ENCODE results near the gene OR11A1.

The OR11A1 gene, protein sequence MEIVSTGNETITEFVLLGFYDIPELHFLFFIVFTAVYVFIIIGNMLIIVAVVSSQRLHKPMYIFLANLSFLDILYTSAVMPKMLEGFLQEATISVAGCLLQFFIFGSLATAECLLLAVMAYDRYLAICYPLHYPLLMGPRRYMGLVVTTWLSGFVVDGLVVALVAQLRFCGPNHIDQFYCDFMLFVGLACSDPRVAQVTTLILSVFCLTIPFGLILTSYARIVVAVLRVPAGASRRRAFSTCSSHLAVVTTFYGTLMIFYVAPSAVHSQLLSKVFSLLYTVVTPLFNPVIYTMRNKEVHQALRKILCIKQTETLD

DNA sequence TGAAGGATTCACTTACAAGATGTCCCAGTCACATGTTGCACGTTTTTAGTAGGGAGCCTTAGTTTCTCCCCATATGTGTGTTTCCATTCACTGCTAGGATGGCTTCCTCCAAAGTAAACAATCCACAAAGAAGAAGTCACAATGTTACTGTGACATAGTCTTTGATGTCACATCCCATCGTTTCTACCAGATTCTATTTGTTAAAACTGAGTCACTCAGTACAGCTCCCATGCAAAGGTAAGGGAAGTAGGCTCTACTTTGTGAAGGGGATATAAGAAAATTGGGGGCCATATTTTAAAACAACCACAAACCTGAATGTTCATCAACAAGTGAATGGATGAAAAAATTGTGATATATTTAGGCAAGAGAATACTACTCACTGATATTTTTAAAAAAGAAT is at the start of gene OR11A1, which contains the start of gene OR2H1:
Gene OR11A1, minus strand, starts transcription at position 101 of the 400 bp plus-strand sequence. CDS start 29,430 bp downstream, outside the sequence.
Gene OR2H1, plus strand, starts transcription at position 185 of the 400 bp plus-strand sequence. CDS start 4,615 bp downstream, outside the sequence.
- no peak for DNase-seq (ENCODE audit: low spot score)
- TF ChIP-seq, protein P1, sequence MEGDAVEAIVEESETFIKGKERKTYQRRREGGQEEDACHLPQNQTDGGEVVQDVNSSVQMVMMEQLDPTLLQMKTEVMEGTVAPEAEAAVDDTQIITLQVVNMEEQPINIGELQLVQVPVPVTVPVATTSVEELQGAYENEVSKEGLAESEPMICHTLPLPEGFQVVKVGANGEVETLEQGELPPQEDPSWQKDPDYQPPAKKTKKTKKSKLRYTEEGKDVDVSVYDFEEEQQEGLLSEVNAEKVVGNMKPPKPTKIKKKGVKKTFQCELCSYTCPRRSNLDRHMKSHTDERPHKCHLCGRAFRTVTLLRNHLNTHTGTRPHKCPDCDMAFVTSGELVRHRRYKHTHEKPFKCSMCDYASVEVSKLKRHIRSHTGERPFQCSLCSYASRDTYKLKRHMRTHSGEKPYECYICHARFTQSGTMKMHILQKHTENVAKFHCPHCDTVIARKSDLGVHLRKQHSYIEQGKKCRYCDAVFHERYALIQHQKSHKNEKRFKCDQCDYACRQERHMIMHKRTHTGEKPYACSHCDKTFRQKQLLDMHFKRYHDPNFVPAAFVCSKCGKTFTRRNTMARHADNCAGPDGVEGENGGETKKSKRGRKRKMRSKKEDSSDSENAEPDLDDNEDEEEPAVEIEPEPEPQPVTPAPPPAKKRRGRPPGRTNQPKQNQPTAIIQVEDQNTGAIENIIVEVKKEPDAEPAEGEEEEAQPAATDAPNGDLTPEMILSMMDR (IDR thresholded peaks at IDR 0.05; ENCODE audit: extremely low read depth, missing control alignments), result no peak

DNA sequence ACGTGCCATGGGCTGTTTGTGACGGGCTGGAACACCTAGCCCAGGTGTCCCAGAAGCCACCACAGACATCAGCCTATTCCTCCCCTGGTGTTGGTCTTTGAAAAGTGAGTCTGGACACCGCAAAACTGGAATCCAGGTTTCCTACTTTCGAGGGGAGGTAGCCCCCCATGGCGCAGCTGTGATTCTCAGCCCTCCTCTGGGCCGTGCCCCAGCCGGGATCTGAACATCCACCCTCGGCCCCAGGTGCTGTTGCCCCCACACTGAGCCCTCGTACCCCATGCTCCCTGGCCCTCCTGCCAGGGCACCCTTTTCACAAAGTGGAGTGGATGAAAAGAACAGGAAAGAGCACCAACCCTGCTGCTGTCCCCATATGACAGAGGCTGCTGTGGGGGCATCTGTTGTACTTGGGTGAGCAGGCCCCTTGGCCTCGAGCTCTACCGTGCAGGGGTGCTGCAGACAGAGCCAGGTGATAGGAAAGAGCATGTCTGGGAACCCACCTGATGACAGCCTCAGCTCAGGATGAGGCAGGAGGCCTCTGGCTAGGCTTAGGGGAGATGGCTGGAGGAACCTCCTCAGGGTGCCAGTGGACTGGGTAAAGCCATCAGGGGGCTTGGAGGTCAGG is 49.7 kb upstream of the OR11A1 start:
- DNase-seq (ENCODE audit: low spot score), result no peak

DNA sequence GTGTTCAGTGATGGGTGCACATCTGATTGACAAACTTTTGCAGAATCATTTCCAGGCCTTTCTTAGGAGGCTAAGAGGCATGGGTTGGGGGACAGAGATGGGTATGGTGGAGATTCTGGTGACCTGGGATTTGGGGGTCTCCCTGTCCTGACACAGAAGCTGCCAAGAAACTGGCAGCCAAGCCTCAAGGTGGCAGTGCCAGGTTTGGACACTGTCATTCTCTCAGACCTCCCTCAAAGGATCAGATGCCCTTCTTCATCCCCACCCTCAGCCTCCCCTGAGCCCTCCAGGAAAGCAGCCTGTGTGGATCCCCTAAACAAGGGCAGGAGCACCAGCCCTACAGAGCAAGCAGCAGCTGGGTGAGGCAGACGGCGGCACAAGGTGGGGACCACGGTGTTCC is 48.9 kb upstream of the OR11A1 start:
- TF ChIP-seq, protein P1 (IDR thresholded peaks at IDR 0.05; ENCODE audit: extremely low read depth, missing control alignments), result no peak
- no peak for DNase-seq (ENCODE audit: low spot score)

More for the DNA sequence above, 49.7 kb upstream of the OR11A1 start:
- TF ChIP-seq, protein P1 (IDR thresholded peaks at IDR 0.05; ENCODE audit: extremely low read depth, missing control alignments), result no peak

DNA sequence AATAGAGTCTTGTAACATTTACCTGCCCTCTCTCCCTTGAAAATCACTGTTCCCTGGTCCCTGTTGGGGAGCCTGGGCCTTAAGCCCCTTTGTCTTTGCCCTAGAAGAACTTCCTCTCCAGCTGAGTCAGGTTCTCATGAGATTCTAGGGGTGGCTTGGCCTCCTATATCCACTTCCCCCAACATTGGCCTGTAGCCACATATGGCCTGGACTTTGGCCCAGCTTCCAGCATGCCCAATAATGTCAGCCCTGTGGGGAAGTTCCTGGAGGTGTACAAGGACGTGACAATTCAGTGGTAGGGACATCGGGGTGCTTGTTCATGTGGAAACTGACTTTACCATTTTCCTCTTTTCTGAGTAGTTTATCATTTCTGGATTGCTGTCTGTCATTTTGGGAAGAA is 48.1 kb upstream of the OR11A1 start:
- DNase-seq (ENCODE audit: low spot score), result no peak
- TF ChIP-seq, protein P1 (IDR thresholded peaks at IDR 0.05; ENCODE audit: extremely low read depth, missing control alignments), result no peak

DNA sequence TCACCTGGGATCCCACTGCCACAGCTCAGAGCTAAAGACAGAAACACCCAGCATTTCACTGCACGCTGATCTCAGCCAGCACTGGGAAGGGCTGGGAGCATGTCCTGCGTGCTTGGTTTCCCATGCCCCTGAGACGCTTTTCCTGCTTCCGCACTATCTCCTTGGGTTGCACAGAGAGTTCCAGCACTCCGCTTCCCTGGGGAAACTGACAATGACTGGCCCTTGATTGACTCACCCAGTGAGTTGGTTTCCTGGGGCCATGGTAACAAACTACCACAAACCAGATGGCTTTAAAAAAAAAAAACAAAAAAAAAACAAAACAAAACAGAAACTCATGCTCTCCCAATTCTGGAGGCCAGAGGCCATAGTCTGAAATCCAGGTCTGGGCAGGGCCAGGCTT is 45.7 kb upstream of the OR11A1 start:
- TF ChIP-seq, protein P1 (IDR thresholded peaks at IDR 0.05; ENCODE audit: extremely low read depth, missing control alignments), result no peak
- no peak for DNase-seq (ENCODE audit: low spot score)

DNA sequence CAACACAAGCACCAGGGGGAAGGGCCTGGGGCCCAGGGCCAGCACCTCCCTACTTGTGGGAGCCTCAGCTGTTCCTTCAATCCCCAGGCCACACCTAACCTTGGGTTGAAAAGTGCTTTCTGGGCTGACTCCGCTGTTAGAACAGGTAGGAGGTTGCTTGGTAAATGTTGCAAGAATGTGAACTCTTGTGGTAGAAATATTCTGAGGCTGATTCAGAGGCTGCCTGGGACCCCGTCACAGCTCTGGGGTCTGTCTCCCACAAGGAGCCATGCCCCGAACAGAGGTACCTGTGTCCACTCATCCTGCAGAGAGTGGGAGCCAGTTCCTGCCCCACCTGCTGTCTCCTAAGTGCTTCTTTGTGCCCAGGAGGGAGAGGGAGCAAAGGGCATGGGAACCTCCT is 45.3 kb upstream of the OR11A1 start:
- TF ChIP-seq, protein P1 (IDR thresholded peaks at IDR 0.05; ENCODE audit: extremely low read depth, missing control alignments), result no peak
- DNase-seq (ENCODE audit: low spot score), result no peak

DNA sequence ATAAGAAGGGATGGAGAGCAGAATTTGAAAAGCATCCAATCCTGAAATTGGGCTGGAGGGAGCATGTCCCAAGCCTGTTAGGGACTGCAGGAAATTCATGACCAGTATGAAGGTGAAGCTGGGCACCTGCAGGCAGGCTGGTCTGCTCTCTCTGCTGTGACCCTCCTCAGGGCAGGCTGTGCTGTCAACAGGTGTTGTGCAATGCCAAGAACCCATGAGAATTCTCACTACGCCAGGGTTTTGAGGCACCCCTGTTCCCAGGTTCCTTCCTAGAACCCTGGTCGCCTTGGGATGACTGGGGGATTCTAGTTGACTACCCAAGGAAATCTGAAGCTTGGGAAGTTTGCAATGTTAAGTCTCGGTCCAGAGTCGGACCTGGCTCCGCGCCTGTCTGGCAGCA is 44.2 kb upstream of the OR11A1 start:
- DNase-seq (ENCODE audit: low spot score), result no peak
- TF ChIP-seq, protein P1 (IDR thresholded peaks at IDR 0.05; ENCODE audit: extremely low read depth, missing control alignments), result no peak

Data from GM20000 (cell line).